GM19025 (cell line): ENCODE measurements around the gene GGACT.

Source experiments
- ATAC-seq: cut with Tn5 transposase; IDR thresholded peaks from one replicate; pipeline ENCODE4 v1.9.1; 2021; ENCODE audit warnings: mild to moderate bottlenecking, low read depth, moderate library complexity; ENCODE audit not compliant: unreplicated experiment

GGACT gene

GRCh38 chr13:100560498-100561157 lies 28.0 kb downstream of the GGACT start:
- no peak for ATAC-seq

- ATAC-seq = no peak
Observed at GRCh38 chr13:100559886-100560285, 28.7 kb downstream of the GGACT start.

- no peak for ATAC-seq
Observed at GRCh38 chr13:100552755-100553154, 35.8 kb downstream of the GGACT start.

GRCh38 chr13:100549316-100549715 lies 39.3 kb downstream of the GGACT start:
- ATAC-seq = no peak

- ATAC-seq = no peak
Observed at GRCh38 chr13:100547791-100548201, 40.8 kb downstream of the GGACT start.

GRCh38 chr13:100546713-100547405 lies 41.7 kb downstream of the GGACT start:
- ATAC-seq = no peak

- no peak for ATAC-seq
Observed at GRCh38 chr13:100545684-100546061, 42.9 kb downstream of the GGACT start.

- ATAC-seq = no peak
Observed at GRCh38 chr13:100544866-100545683, 43.5 kb downstream of the GGACT start.

GRCh38 chr13:100543872-100544602 lies 44.6 kb downstream of the GGACT start:
- ATAC-seq = no peak

GRCh38 chr13:100542826-100543156 lies 45.8 kb downstream of the GGACT start:
- ATAC-seq = peak; percentile 67

- ATAC-seq = no peak
Observed at GRCh38 chr13:100541897-100542825, 46.4 kb downstream of the GGACT start.

GRCh38 chr13:100540621-100541020 lies 48.0 kb downstream of the GGACT start:
- ATAC-seq = no peak

GRCh38 chr13:100537951-100538462 lies 50.6 kb downstream of the GGACT start:
- ATAC-seq = no peak

- no peak for ATAC-seq
Observed at GRCh38 chr13:100537486-100537885, 51.1 kb downstream of the GGACT start.

GRCh38 chr13:100536643-100537180 lies 51.9 kb downstream of the GGACT start:
- ATAC-seq = no peak

- no peak for ATAC-seq
Observed at GRCh38 chr13:100535426-100536135, 53.0 kb downstream of the GGACT start.

GRCh38 chr13:100534911-100535310 lies 53.7 kb downstream of the GGACT start:
- no peak for ATAC-seq

- ATAC-seq = no peak
Observed at GRCh38 chr13:100534147-100534843, 54.3 kb downstream of the GGACT start.
